HG03097 (cell line): ENCODE measurements around the gene TMEM94.

Experiments used
- ATAC-seq: cut with Tn5 transposase; IDR thresholded peaks from one replicate; pipeline ENCODE4 v1.9.1; 2021; ENCODE audit not compliant: unreplicated experiment, low FRiP score

Gene TMEM94

DNA sequence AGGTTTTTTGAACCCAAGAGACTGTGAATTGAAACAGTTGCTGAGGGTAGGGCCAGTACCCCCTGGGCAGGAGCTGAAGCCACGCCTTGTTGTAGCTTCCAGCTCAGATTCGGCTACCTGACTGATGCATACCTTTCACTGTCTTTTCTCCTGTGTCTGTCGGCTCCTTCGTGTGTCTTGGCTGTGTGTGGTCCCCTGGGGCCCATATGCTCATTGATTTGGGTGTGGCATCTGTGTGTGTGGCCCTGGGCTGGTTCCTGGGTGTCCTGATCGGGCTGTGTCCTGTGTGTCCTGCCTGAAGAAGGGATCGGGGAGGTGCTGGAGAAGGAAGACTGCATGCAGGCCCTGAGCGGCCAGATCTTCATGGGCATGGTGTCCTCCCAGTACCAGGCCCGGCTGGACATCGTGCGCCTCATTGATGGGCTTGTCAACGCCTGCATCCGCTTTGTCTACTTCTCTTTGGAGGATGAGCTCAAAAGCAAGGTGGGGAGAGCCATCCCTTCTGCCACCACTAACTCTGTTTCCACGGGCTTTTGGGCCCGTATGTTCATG is 38.0 kb downstream of the TMEM94 start:
- ATAC-seq, result no peak

DNA sequence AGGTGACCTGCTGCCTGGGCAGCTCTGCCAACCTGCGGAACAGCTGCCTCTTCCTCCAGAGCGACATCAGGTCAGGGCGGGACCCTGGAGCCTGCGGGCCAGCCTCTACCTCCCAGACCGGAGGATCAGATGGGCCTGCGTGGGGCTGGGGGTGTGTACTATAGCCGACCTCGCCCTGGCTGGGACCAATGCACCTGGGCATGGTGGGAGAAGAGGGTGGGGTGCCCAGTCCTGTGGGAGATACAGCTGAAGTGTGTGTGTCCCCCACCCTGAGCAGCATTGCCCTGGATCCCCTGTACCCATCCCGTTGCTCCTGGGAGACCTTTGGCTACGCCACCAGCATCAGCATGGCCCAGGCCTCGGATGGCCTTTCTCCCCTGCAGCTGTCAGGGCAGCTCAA is 39.6 kb downstream of the TMEM94 start:
- no peak for ATAC-seq

DNA sequence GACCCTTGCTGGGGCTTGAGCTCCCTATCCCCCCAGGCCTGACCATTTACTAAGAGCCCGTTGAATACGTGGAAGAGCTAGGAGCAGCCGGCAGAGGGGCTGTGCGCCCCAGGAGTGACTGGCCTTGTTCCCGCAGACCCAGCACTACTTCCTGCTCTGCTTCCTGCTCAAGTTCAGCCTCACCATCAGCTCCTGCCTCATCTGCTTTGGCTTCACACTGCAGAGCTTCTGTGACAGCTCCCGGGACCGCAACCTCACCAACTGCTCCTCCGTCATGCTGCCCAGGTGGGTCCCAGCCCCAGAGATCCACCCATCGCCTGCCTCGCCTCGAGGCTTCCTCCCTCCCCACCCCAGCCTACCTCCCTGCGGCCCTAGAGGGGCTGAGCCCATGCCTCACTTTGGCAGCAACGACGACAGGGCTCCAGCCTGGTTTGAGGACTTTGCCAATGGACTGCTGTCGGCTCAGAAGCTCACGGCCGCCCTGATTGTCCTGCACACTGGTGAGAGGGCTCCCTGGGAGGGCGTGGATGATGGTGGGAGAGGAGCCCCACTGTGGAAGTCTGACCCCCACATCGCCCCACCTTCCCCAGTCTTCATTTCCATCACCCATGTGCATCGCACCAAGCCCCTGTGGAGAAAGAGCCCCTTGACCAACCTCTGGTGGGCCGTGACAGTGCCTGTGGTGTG is 41.7 kb downstream of the TMEM94 start:
- no peak for ATAC-seq

DNA sequence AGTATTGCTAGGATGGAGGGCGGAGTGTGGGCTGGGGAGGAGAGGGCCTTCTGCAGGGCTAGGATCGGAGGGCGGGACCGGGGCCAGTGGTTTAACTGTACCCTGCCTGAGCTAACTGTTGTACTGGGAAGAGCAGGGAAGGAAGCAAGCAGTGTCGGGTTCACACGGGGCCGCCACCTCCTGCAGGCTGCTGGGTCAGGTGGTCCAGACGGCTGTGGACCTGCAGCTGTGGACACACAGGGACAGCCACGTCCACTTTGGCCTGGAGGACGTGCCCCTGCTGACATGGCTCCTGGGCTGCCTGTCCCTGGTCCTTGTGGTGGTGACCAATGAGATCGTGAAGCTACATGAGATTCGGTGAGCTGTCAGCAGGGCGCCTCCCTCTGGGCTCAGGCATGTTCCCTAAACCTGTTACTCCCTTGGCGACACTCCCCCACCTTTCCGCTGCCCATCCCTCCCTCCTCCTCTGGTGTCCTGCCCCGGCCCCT is 42.3 kb downstream of the TMEM94 start:
- ATAC-seq, result no peak

DNA sequence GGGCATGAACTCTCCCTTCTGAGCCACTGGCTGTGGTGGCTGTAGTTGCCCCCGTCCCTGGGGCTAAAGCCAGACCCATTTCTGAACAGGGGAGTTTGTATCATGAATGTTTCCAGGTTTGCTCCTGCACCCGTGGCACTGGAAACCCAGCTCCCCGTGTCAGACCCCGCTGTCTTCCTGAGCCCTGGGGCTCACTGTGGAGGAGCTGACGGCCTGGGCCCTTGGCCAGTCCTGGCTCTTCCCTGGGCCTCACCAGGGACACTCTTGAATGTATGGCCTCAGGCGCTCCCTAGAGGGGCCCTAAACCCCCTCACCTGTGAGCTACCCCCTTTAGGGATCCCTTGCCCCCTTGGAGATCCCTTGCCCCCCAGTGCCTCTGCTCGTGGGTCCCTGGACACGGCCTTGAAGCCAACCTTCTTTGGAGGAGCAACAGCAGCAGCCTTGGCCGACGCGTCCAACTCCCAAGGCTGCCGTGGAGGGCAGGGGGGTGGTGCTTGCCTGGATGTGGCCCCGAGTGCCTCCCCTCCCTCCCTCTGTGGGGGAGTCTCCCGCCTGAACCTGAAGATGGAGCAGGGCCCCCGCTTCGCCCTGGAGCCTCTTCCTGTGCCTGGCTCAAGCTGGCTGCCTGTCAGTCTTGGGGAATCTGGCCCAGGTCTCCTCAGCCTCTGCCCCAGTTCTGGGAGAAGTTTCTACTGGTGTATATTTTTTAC is 43.0 kb downstream of the TMEM94 start:
- no peak for ATAC-seq

DNA sequence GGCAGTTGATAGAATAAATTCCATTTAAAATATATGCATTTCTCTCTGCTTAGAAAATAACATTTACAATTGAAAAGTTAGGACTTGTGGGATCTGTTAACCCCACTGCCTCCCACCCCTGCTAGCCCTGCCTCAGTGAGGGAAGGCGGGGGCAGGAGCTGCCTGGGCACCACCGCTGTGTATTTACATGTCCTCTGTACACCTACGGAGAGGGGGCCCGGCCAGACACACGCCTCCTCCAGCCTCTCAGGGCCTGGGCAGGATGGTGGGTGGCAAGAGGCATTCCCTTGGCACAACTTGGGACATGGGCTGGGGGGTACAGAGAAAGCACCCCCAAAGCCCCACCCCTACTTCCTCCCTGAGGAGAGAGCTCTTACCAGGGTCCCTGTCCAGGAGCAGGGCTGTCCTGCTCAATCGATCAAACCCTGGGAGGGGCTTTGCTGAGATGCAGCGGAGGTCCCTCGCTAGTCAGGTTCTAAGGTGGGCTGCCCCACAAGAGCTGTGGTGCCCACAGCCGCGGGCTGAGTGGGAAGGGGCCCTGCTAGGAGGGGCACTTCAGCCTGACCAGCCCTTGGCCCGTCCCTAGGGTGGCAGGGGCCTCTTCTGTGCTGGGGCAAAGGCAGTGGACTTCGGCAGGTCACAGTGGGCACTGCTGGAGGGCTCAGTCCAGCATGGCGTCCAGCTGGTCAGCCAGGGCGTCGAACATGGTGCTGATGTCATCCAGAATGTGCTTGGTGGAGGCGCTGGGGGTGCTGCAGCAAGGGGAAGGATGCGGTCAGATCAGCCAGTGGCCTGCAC is 44.2 kb downstream of the TMEM94 start:
- no peak for ATAC-seq

DNA sequence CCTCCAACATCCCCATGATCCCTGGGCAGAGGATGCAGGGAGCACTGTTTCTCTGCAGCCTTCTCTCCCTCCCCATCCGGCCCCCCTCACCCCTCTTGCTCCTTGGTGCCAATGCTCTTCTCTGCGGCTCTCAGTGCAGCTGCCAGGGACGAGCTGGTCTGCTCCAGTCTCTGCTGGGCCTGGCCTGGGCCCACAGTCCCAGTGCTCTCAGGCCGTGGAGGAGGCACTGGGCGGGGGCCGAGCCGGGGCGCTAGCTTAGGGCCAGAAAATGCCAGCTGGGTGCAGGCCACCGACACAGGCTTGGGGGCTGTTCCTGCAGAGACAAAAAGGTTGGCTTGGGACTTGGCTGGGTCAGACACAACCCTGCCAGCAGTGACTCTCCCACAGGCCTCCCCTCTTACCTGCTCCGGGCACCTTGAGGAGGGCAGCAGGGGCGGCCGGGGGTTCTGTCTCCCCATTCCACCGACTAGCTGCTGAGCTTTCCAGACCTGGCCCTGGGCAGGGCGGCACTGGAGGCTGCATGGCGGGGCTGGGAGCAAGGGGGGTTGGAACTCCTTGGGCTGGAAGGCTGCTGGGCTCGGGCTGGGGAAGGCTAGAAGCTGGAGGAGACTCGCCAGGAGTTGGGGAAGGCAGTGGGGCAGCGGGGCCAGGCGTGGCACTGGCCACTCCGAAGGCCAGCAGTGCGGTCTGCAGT is 45.1 kb downstream of the TMEM94 start:
- no peak for ATAC-seq

DNA sequence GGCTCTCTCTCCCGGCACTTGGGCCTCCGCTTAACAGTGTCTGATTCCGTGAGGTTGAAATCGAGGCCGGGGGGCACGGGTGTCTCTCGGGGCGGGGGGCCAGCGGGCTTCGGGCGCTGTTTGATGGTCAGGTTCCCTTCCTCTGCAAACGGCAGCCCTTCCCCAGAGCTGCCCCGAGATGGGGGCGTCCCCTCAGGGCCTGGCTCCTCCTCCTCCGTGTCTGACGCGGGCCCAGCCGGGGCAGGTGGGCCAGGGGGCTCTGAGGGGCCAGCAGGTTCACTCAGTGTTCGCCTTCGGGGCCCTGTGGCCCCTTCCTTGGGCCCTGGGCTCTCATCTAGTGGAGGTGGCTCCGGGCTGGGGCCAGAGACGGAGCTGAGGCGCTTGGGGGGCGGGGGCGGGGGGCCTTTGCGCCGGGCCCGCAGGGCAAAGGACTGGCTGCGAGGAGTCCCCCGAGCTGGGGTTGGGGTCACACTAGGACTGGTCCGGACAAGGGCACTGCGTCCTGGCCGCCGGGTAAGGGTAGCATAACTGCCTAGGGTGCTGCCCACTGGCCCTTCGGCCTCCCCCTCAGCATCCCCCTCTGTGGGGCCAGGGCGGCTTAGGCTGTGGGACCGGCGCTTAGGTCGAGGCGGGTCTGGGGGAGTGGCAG is 45.8 kb downstream of the TMEM94 start:
- ATAC-seq, result no peak

DNA sequence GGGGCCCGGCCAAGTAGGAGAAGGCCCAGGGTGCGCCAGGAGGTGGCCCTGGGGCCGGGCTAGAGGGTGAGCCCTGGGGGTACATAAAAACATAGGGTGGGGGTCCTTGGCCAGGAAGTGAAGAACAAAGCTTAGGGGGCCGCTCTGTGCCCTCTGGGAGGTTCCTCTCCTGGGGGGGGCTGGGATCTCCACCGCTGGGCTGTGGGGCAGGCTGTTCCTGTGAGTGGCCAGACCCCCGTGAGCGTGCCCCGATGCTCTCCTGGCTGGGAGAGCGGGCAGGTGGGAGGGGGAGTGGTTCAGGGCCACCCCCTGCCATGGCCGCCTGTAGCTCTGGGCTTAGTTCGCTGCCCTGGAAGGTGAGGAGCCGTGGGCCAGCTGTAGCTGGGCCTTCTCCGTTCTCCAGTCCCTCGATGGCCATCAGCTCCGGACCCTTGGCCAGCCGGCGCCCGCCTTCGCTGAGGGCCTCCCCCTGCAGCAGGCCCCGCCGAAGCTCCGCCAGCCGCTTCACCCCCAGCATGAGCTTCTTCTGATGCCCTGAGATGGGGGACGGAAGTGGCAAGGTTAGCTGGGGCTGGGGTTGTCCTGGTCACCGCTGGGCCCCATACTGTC is 46.4 kb downstream of the TMEM94 start:
- ATAC-seq, result no peak

DNA sequence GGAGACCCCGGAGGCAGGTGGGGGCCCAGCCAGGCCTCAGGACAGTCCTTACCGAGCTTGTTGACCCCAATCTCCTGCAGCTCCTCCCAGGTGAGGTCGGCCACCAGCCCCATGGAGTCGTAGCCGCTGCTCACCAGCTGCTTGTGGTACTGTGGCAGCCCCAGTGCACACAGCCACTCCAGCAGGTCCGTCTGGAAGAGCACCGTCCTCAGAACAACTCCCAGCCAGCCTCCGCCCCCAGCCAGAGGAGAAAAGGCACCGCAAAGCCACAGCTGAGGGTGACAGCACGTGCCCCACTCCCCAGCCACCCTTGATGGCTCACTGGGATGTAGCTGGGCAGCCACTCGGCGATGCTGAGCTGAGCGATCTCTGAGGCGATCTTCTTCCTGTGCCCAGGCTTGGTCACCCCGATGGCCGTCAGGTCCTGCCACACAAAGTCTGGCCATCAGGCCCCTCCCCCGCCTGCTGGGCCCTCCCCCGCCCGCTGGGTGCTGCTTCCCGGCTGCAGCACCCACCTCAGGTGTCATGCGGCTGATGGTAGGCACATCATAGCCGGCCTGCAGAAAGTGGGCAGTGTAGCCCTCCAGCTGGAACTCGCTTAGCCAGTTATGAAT is 47.0 kb downstream of the TMEM94 start:
- no peak for ATAC-seq

DNA sequence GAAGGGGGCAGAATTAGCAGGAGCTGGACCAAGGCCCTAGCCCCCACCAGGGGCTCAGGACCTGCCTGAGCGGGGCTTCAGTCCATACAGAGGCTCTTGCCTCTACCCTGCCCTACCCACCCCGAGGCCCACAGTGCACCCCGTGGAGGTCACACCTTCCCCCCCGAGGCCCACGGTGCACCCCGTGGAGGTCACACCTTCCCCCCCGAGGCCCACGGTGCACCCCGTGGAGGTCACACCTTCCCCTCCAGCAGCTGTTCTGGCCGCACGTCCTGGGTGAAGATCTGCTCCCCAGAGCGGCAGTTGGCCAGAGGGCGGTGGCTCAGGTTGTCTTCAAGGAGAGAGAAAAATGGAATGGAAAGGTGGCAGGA is 47.5 kb downstream of the TMEM94 start:
- ATAC-seq, result no peak

DNA sequence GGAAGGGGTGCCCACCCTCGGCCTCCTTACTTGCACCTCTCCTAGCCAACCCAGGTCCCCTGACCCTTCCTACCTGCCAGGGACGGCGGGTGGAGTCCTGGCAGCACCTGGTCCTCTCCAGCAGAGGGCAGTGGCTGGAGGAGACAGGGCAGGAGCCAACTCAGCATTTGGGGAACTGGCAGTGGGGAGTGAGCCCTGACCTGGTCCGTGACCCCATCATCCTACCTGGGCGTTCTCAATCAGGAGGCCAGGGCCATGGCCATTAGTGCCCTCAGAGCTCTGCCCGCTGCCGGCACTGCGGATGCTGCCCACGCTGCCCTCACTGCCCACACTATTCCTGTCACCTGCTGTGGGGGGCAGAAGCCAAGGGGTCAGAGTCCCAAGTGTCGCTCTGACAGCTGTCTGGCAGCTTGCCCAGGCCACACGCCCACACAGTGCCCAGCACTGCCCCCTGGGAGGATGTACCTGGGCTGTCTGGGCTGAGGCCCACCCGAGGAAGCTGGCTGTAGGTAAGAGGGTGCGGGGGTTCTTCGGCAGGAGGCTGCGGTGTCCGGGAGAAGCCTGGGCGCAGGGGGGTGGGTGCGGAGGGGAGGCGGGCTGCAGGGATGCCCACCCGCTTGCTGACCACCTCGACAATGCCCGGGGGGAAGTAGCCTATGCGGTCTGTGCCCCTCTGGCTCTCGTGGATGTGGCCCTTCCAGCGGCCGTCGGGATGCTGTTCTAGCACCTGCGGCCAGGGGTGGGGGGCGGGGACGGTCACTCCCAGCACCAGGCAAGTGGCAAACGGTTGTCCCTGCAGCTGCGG is 48.1 kb downstream of the TMEM94 start:
- no peak for ATAC-seq

DNA sequence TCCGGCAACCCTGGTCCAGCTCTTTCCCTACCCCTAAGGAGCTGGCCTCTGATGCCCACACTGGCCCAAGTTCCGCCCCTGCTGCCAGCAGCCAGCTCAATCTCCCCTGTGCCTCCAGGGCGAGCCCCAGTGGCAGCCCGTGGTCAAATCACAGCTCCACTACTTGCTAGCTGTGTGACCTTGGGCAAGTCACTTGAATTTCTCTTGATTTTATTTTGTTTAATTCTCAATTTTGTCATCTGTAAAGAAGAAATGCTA is 48.6 kb downstream of the TMEM94 start:
- ATAC-seq, result no peak

DNA sequence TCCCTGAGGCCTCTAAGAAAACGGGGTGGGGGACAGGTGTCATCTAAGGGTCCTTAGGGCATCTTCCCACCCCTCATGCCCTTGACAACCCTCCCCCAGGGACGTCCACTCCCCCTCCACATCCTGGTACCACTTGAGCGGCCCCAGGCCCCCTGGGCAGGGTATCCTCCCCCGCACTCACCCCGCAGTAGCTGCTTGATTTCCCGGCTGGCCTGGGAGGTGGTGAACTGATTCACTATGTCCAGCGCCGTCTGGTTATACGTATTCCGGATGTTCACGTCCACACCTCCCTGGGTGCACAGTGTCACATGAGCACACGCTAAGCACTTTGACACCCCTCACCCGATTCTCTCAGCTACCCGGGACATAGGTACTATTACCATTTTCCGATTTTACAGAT is 49.2 kb downstream of the TMEM94 start:
- no peak for ATAC-seq

DNA sequence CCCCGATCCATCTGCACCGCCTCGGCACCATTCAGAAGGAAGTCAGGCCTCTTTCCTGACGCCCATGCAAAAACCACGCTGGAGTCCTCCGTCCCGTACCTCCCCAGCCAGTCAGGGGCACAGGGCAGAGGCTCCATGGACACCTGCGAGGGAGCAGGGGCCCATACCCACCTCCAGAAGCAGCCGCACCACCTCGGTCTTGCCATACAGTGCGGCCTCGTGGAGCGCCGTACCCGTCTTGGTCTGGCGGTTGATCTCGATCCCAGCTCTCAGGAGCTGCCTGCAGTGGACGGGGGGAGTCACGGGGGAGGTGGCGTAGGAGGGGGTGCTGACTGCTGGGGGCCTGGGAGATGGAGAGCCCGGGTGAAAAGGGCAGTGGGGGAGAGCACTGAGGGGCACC is 49.7 kb downstream of the TMEM94 start:
- ATAC-seq, result no peak

DNA sequence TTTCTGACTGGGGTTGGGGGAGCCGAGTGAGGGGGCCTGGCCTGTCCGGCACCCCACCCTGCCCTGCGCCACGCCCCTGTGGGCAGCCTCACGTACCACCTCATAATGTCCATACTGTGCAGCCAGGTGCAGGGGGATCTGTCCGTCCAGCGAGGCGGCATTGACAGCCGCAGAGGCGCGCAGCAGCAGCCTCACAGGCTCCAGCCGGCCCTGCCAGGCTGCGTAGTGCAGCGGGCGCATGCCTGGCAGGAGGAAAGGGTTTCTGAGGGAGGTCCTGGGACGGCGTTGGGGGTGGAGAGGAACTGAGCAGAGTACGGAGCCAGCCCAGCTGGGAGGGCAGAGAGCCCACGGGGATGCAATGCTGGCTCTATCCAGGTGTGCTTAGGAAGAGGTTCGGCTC is 50.5 kb downstream of the TMEM94 start:
- ATAC-seq, result no peak

DNA sequence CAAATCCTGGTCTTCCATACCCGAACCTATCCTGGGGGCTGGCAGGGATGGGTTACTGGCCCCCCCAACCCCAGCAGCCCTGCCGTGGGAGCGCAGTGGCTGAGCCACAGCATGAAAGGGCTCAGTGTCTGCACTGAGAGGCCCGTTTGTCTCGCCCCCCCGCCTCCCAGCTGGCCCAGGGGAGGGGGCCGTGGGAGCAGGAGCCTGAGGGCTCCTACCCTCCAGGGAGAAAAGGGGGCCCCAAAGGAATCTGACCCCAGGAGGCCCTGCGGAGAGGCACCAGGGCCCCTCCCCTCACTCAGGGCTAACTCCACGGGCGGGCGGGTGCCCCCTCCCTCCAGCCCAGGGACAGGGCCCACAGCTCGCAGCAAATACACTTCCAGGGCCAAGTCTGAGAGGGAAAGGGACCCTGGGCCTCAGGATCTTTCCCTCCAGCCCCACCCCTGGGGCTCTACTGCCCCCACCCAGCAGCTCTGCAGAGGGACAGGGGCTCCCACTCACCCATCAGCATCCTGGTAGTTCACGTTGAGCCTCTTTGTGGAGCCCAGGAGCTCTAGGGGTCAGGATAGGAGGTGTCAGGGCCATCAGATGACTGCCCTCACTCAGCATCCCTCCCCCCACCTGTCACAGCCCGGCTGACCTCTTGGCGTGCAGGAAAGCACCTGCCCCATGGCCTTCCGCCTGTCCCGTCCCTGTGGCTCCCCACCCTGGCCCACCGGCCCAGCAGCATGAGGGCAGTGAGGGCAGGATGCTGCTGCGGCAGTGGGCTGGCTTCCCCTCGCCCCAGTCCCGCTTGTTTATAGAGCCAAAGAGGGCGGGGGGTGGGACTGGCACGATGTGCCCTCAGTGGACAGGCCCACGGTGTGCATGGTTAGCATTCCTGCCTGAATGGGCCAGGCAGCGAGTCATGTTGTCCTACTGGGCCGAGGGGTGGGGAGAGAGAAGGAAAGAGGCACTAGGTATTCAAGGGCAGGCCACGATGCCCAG is 51.6 kb downstream of the TMEM94 start:
- ATAC-seq, result no peak

DNA sequence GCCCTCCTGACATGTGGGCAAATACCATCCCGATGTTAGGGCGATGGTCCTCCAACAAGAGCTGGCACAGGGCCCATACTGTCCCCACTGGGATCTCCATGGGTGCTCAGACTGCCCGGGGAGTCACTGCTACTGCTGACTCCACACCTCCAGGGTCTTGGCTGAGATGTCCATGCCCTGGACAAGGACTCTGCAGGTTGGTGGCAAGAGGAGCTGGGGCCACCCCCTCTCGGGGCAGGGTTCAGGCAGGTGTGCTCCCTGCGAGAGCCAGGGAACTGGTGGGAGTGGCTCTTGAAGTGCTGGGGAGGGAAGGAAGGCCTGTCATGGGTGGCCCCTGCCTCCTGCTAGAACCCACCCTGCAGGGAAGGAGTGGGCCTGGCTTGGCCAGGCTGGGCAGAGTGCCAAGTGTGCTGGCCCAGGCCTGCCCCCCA is 52.5 kb downstream of the TMEM94 start:
- no peak for ATAC-seq
